ENCODE data around the gene LMF2.
"Not testable (repeated sequence)": the region's sequence is repeated elsewhere in the genome, so short reads cannot be mapped to it uniquely, and the experiment has no call there.

Gene LMF2

GRCh38 chr22:50507421-50507990 lies at the start of gene LMF2:
LMF2 (minus strand) TSS chr22:50507702; CDS start chr22:50507675, 27 bp downstream.
- DNase-seq (ENCODE audit: low read depth) = peak; percentile 88

- DNase-seq (ENCODE audit: low read depth) = no peak
Measured at GRCh38 chr22:50556703-50557102, 49.2 kb upstream of the LMF2 start.

GRCh38 chr22:50553310-50553709 lies 45.8 kb upstream of the LMF2 start:
- DNase-seq (ENCODE audit: low read depth) = no peak

GRCh38 chr22:50551160-50551752 lies 43.8 kb upstream of the LMF2 start:
- no peak for DNase-seq (ENCODE audit: low read depth)

- no peak for DNase-seq (ENCODE audit: low read depth)
Measured at GRCh38 chr22:50550395-50550794, 42.9 kb upstream of the LMF2 start.

- no peak for DNase-seq (ENCODE audit: low read depth)
Measured at GRCh38 chr22:50548921-50549790, 41.7 kb upstream of the LMF2 start.

- no peak for DNase-seq (ENCODE audit: low read depth)
Measured at GRCh38 chr22:50548040-50548920, 40.8 kb upstream of the LMF2 start.

- no peak for DNase-seq (ENCODE audit: low read depth)
Measured at GRCh38 chr22:50547263-50547985, 39.9 kb upstream of the LMF2 start.

- no peak for DNase-seq (ENCODE audit: low read depth)
Measured at GRCh38 chr22:50546326-50547262, 39.1 kb upstream of the LMF2 start.

- DNase-seq (ENCODE audit: low read depth) = no peak
Measured at GRCh38 chr22:50545522-50546325, 38.2 kb upstream of the LMF2 start, which contains the start of gene KLHDC7B. KLHDC7B (plus strand) TSS chr22:50545899; CDS start chr22:50546244, 345 bp downstream.

GRCh38 chr22:50544746-50545253 lies 37.3 kb upstream of the LMF2 start:
- no peak for DNase-seq (ENCODE audit: low read depth)

- peak; percentile 74 for DNase-seq (ENCODE audit: low read depth)
Measured at GRCh38 chr22:50544078-50544745, 36.7 kb upstream of the LMF2 start.

- DNase-seq (ENCODE audit: low read depth) = no peak
Measured at GRCh38 chr22:50542416-50542927, 35.0 kb upstream of the LMF2 start.

GRCh38 chr22:50541667-50542026 lies 34.1 kb upstream of the LMF2 start:
- DNase-seq (ENCODE audit: low read depth) = not testable (repeated sequence)

- no peak for DNase-seq (ENCODE audit: low read depth)
Measured at GRCh38 chr22:50540381-50540780, 32.9 kb upstream of the LMF2 start.

GRCh38 chr22:50537765-50538164 lies 30.3 kb upstream of the LMF2 start:
- DNase-seq (ENCODE audit: low read depth) = no peak

- DNase-seq (ENCODE audit: low read depth) = no peak
Measured at GRCh38 chr22:50536226-50536625, 28.7 kb upstream of the LMF2 start.

GRCh38 chr22:50535113-50535512 lies 27.6 kb upstream of the LMF2 start:
- DNase-seq (ENCODE audit: low read depth) = no peak

Data from activated gamma-delta T cell treated with anti-CD3 and anti-CD28 coated beads, Interleukin-2, amount 50 U/mL, for 16 hours (primary cell).